Measurements from ENCODE around the gene MGAT2.
"Not testable (repeated sequence)": the region's sequence is repeated elsewhere in the genome, so short reads cannot be mapped to it uniquely, and the experiment has no call there.

MGAT2 gene

GRCh38 chr14:49598485-49599300 lies 21.9 kb upstream of the MGAT2 start, which contains the start of gene LRR1:
TSS of gene LRR1 (plus strand) at chr14:49598940. CDS start at chr14:49599021, 81 bp downstream.
- in situ Hi-C loops (cut with HindIII; ENCODE audit: low pct_ligation_motif_present, low pct_unique_long_range_greater_than_20kb, low sequenced_read_pairs), result no loop called here
- peak; percentile 86 for DNase-seq

- DNase-seq, result no peak
- in situ Hi-C loops (cut with HindIII; ENCODE audit: low pct_ligation_motif_present, low pct_unique_long_range_greater_than_20kb, low sequenced_read_pairs), result no loop called here
These were observed 13.0 kb upstream of the MGAT2 start for GRCh38 chr14:49607583-49607982.

- in situ Hi-C loops (cut with HindIII; ENCODE audit: low pct_ligation_motif_present, low pct_unique_long_range_greater_than_20kb, low sequenced_read_pairs), result no loop called here
- DNase-seq, result no peak
These were observed 8.3 kb upstream of the MGAT2 start for GRCh38 chr14:49612251-49612650.

- no peak for DNase-seq
- in situ Hi-C loops (cut with HindIII; ENCODE audit: low pct_ligation_motif_present, low pct_unique_long_range_greater_than_20kb, low sequenced_read_pairs), result no loop called here
These were observed 7.9 kb upstream of the MGAT2 start for GRCh38 chr14:49612671-49613070.

GRCh38 chr14:49614196-49614595 lies 6.4 kb upstream of the MGAT2 start:
- DNase-seq, result no peak
- in situ Hi-C loops (cut with HindIII; ENCODE audit: low pct_ligation_motif_present, low pct_unique_long_range_greater_than_20kb, low sequenced_read_pairs), result no loop called here

GRCh38 chr14:49615776-49616175 lies 4.8 kb upstream of the MGAT2 start:
- DNase-seq, result no peak
- in situ Hi-C loops (cut with HindIII; ENCODE audit: low pct_ligation_motif_present, low pct_unique_long_range_greater_than_20kb, low sequenced_read_pairs), result no loop called here

- no peak for DNase-seq
- in situ Hi-C loops (cut with HindIII; ENCODE audit: low pct_ligation_motif_present, low pct_unique_long_range_greater_than_20kb, low sequenced_read_pairs), result no loop called here
These were observed 2.6 kb upstream of the MGAT2 start for GRCh38 chr14:49617852-49618519.

GRCh38 chr14:49619273-49619672 lies 1.3 kb upstream of the MGAT2 start:
- in situ Hi-C loops (cut with HindIII; ENCODE audit: low pct_ligation_motif_present, low pct_unique_long_range_greater_than_20kb, low sequenced_read_pairs); DNase-seq: not testable (repeated sequence)

- DNase-seq, result no peak
- in situ Hi-C loops (cut with HindIII; ENCODE audit: low pct_ligation_motif_present, low pct_unique_long_range_greater_than_20kb, low sequenced_read_pairs), result no loop called here
These were observed 869 bp upstream of the MGAT2 start for GRCh38 chr14:49619730-49620129.

- peak; percentile 57 for DNase-seq
- in situ Hi-C loops (cut with HindIII; ENCODE audit: low pct_ligation_motif_present, low pct_unique_long_range_greater_than_20kb, low sequenced_read_pairs), result no loop called here
These were observed 699 bp downstream of the MGAT2 start for GRCh38 chr14:49621114-49621881.

GRCh38 chr14:49622022-49622607 lies 1.5 kb downstream of the MGAT2 start:
- DNase-seq, result no peak
- in situ Hi-C loops (cut with HindIII; ENCODE audit: low pct_ligation_motif_present, low pct_unique_long_range_greater_than_20kb, low sequenced_read_pairs), result no loop called here

GRCh38 chr14:49623387-49623786 lies 2.8 kb downstream of the MGAT2 start:
- DNase-seq, result no peak
- in situ Hi-C loops (cut with HindIII; ENCODE audit: low pct_ligation_motif_present, low pct_unique_long_range_greater_than_20kb, low sequenced_read_pairs), result no loop called here

- in situ Hi-C loops (cut with HindIII; ENCODE audit: low pct_ligation_motif_present, low pct_unique_long_range_greater_than_20kb, low sequenced_read_pairs), result no loop called here
- DNase-seq, result no peak
These were observed 3.6 kb downstream of the MGAT2 start for GRCh38 chr14:49623941-49624839.

- in situ Hi-C loops (cut with HindIII; ENCODE audit: low pct_ligation_motif_present, low pct_unique_long_range_greater_than_20kb, low sequenced_read_pairs), result no loop called here
- peak; percentile 91 for DNase-seq
These were observed 13.3 kb downstream of the MGAT2 start for GRCh38 chr14:49633640-49634546.

GRCh38 chr14:49634547-49635334 lies 14.1 kb downstream of the MGAT2 start, which contains the start of gene DNAAF2:
TSS of gene DNAAF2 (minus strand) at chr14:49635244. CDS start at chr14:49635149, 95 bp downstream.
- DNase-seq, result peak; percentile 74
- in situ Hi-C loops (cut with HindIII; ENCODE audit: low pct_ligation_motif_present, low pct_unique_long_range_greater_than_20kb, low sequenced_read_pairs), result no loop called here

- in situ Hi-C loops (cut with HindIII; ENCODE audit: low pct_ligation_motif_present, low pct_unique_long_range_greater_than_20kb, low sequenced_read_pairs), result no loop called here
- no peak for DNase-seq
These were observed 16.3 kb downstream of the MGAT2 start for GRCh38 chr14:49636866-49637265.

All from ACHN (cell line).